BLaER1 (cell line): ENCODE results near the gene UFM1.
A peak's percentile ranks its signal among the peaks of the same experiment; 100 is the strongest.
"Not testable (repeated sequence)": the region's sequence is repeated elsewhere in the genome, so short reads cannot be mapped to it uniquely, and the experiment has no call there.

Experiments
- H3K27ac ChIP-seq: shearing (Covaris generic); formaldehyde crosslinking; 2 replicates; pipeline ENCODE4 v1.8.1; 2022
- H3K27me3 ChIP-seq: shearing (Covaris generic); formaldehyde crosslinking; 2 replicates; pipeline ENCODE4 v1.8.1; 2022
- H3K36me3 ChIP-seq: shearing (Covaris generic); formaldehyde crosslinking; 2 replicates; pipeline ENCODE4 v1.8.1; 2022
- H3K4me1 ChIP-seq: shearing (Covaris generic); formaldehyde crosslinking; 2 replicates; pipeline ENCODE4 v1.8.1; 2022
- H3K4me2 ChIP-seq: shearing (Covaris generic); formaldehyde crosslinking; 2 replicates; pipeline ENCODE4 v1.8.1; 2022
- H3K4me3 ChIP-seq: shearing (Covaris generic); formaldehyde crosslinking; 2 replicates; pipeline ENCODE4 v1.8.1; 2022
- H3K9ac ChIP-seq: shearing (Covaris generic); formaldehyde crosslinking; 2 replicates; pipeline ENCODE4 v1.8.1; 2022
- H3K9me3 ChIP-seq: shearing (Covaris generic); formaldehyde crosslinking; 2 replicates; pipeline ENCODE4 v1.8.1; 2022
- H4K20me1 ChIP-seq: shearing (Covaris generic); formaldehyde crosslinking; 2 replicates; pipeline ENCODE4 v1.8.1; 2022
- Cebpa-rat ChIP-seq: shearing (Covaris generic); IDR thresholded peaks from 2 replicates; pipeline ENCODE4 v1.8.1; 2022

Gene UFM1

GRCh38 chr13:38349390-38350113, at the start of gene UFM1:
TSS of gene UFM1 (plus strand) at chr13:38349851. CDS start at chr13:38349920, 69 bp downstream.
- Histone ChIP-seq H3K4me1 (peaks cover 29% of the 10 kb centered on the region), H3K27me3 (no peaks in the 10 kb centered on the region), H4K20me1 (peaks cover 12% of the 10 kb centered on the region; the same call in 1 of the 2 replicates), H3K27ac (peak within 1 kb of the TSS; percentile 95), H3K4me3 (peak within 1 kb of the TSS; percentile 93), H3K4me2 (peak within 1 kb of the TSS; percentile 91), H3K36me3 (peaks cover 30% of the 10 kb centered on the region), H3K9me3 (no peaks in the 10 kb centered on the region), H3K9ac (peak within 1 kb of the TSS; percentile 93)
- TF ChIP-seq Cebpa-rat = no peak

GRCh38 chr13:38301236-38301635, 48.4 kb upstream of the UFM1 start:
- Histone ChIP-seq H3K9me3 (no peaks in the 10 kb centered on the region), H4K20me1 (no peaks in the 10 kb centered on the region), H3K36me3 (no peaks in the 10 kb centered on the region), H3K27me3 (no peaks in the 10 kb centered on the region), H3K4me2 (no peak overlapping the region), H3K4me3 (no peak overlapping the region), H3K27ac (no peak overlapping the region), H3K4me1 (no peaks in the 10 kb centered on the region), H3K9ac (no peak overlapping the region)
- TF ChIP-seq Cebpa-rat = no peak

DNA sequence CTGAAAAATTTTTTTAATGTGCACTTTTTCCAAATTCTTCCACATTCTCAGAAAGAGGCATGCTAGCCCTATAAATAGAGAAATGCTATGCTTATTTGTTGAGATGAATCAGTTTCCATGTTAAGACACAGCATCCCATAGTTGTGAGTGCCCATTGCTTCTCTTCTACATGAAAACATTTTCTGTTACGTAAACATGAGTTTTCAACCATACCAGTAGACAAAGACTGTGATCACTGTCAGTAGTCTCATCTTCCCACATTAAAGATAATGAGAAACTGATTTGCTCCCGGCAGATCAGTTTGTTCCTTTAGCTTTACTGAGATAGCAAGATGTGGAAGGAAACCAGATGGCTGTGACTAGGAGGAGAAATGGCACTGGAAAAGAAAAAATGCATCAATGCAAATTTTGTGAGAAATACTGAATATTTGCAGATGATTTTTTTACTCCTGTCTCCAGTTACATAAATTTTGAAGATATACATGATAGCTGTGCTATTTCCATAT, 45.8 kb upstream of the UFM1 start:
- Histone ChIP-seq H3K27ac (no peak overlapping the region), H3K27me3 (no peaks in the 10 kb centered on the region)
- no peak for TF ChIP-seq Cebpa-rat

DNA sequence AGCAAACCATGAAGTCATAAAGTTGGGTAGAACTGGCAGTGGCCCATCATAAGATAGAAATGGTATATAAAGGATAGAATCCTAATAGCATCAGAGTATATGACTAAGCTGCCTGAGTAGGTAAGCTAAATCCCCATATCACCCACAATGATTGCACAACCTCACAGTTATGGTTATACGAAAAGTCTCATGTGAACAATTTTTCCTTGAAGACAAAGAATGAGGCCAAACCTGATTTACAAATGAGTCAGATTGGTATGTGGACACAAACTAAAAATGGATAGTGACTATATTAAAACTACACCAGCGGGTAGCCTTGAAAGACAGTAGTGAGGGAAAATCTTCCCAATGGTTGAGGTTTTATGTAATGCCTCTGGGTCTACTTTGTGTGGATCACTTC, 40.9 kb upstream of the UFM1 start:
- H3K36me3 ChIP-seq = no peaks in the 10 kb centered on the region
- H4K20me1 ChIP-seq = no peaks in the 10 kb centered on the region
- H3K4me1 ChIP-seq = no peaks in the 10 kb centered on the region
- no peaks in the 10 kb centered on the region for H3K27me3 ChIP-seq
- H3K4me3 ChIP-seq = no peak overlapping the region
- H3K4me2 ChIP-seq = no peak overlapping the region
- no peak overlapping the region for H3K27ac ChIP-seq
- H3K9me3 ChIP-seq = no peaks in the 10 kb centered on the region
- no peak overlapping the region for H3K9ac ChIP-seq
- no peak for TF ChIP-seq Cebpa-rat

More for the DNA sequence above, 45.8 kb upstream of the UFM1 start:
- Histone ChIP-seq H3K4me3 (no peak overlapping the region), H3K36me3 (no peaks in the 10 kb centered on the region), H3K9me3 (no peaks in the 10 kb centered on the region), H3K9ac (no peak overlapping the region), H3K4me2 (no peak overlapping the region), H3K4me1 (no peaks in the 10 kb centered on the region), H4K20me1 (no peaks in the 10 kb centered on the region)

GRCh38 chr13:38309397-38309796, 40.3 kb upstream of the UFM1 start:
- no peak for TF ChIP-seq Cebpa-rat
- Histone ChIP-seq H3K4me1 (no peaks in the 10 kb centered on the region), H3K4me3 (no peak overlapping the region), H3K4me2 (no peak overlapping the region), H3K27me3 (no peaks in the 10 kb centered on the region), H3K9ac (no peak overlapping the region), H3K9me3 (no peaks in the 10 kb centered on the region), H3K27ac (no peak overlapping the region), H4K20me1 (no peaks in the 10 kb centered on the region), H3K36me3 (no peaks in the 10 kb centered on the region)

GRCh38 chr13:38311175-38311574, 38.5 kb upstream of the UFM1 start:
- H3K4me3 ChIP-seq, H3K27me3 ChIP-seq, H3K9ac ChIP-seq, H3K4me1 ChIP-seq, H3K36me3 ChIP-seq, H4K20me1 ChIP-seq, H3K4me2 ChIP-seq, H3K27ac ChIP-seq, H3K9me3 ChIP-seq: not testable (repeated sequence)

DNA sequence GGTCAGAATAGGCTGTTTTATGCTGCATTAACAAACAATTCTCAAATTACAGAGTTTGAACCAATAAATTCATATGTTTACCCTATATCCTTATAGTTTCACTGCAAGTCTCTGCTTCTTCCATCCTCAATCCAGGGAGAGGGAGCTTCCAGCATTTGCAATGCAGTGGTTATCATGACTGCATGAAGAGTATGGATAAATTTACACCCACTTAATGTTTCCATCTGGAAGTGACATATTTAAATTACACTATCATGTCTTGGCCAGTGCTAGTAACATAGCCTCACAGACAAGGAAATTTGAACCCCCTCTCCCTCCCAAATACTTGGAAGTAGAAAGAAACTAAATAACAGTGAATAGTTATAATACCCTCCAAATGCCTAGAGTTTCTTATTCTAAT, 33.5 kb upstream of the UFM1 start:
- no peaks in the 10 kb centered on the region for H4K20me1 ChIP-seq
- H3K27me3 ChIP-seq = no peaks in the 10 kb centered on the region
- no peak overlapping the region for H3K4me2 ChIP-seq
- no peaks in the 10 kb centered on the region for H3K9me3 ChIP-seq
- no peaks in the 10 kb centered on the region for H3K36me3 ChIP-seq
- no peak overlapping the region for H3K27ac ChIP-seq
- H3K4me1 ChIP-seq = no peaks in the 10 kb centered on the region
- TF ChIP-seq Cebpa-rat = no peak
- H3K4me3 ChIP-seq = no peak overlapping the region
- H3K9ac ChIP-seq = no peak overlapping the region

- Histone ChIP-seq H3K9ac (no peak overlapping the region), H3K27ac (no peak overlapping the region), H3K36me3 (no peaks in the 10 kb centered on the region), H3K27me3 (no peaks in the 10 kb centered on the region), H3K4me1 (no peaks in the 10 kb centered on the region), H3K4me3 (no peak overlapping the region), H4K20me1 (no peaks in the 10 kb centered on the region), H3K9me3 (no peaks in the 10 kb centered on the region), H3K4me2 (no peak overlapping the region)
- no peak for TF ChIP-seq Cebpa-rat
Measured at GRCh38 chr13:38321654-38322053, 28.0 kb upstream of the UFM1 start.

- Histone ChIP-seq H4K20me1 (no peaks in the 10 kb centered on the region), H3K4me2 (no peak overlapping the region), H3K9me3 (no peaks in the 10 kb centered on the region), H3K4me3 (no peak overlapping the region), H3K27ac (no peak overlapping the region), H3K9ac (no peak overlapping the region), H3K27me3 (no peaks in the 10 kb centered on the region), H3K4me1 (no peaks in the 10 kb centered on the region), H3K36me3 (no peaks in the 10 kb centered on the region)
- TF ChIP-seq Cebpa-rat = no peak
Measured at GRCh38 chr13:38325426-38325825, 24.2 kb upstream of the UFM1 start.

- no peak overlapping the region for H3K4me2 ChIP-seq
- no peaks in the 10 kb centered on the region for H3K36me3 ChIP-seq
- H4K20me1 ChIP-seq = no peaks in the 10 kb centered on the region
- H3K27ac ChIP-seq = no peak overlapping the region
- no peaks in the 10 kb centered on the region for H3K4me1 ChIP-seq
- H3K4me3 ChIP-seq = no peak overlapping the region
- no peaks in the 10 kb centered on the region for H3K27me3 ChIP-seq
- H3K9me3 ChIP-seq = no peaks in the 10 kb centered on the region
- H3K9ac ChIP-seq = no peak overlapping the region
- TF ChIP-seq Cebpa-rat = no peak
Measured at GRCh38 chr13:38328699-38329098, 21.0 kb upstream of the UFM1 start.
